CD1c-positive myeloid dendritic cell (primary cell): ENCODE measurements around the gene ETV4.

Experiments
- DNase-seq: peaks from one replicate; pipeline ENCODE4 v3.0.0-alpha.2; 2016; ENCODE audit errors: extremely low spot score

ETV4 gene

GRCh38 chr17:43572368-43572980 is 26.3 kb upstream of the ETV4 start:
- no peak for DNase-seq

- DNase-seq = no peak
Observed at GRCh38 chr17:43570518-43570928, 24.4 kb upstream of the ETV4 start.

- DNase-seq = no peak
Observed at GRCh38 chr17:43568506-43569082, 22.5 kb upstream of the ETV4 start.

GRCh38 chr17:43563600-43564594 is 17.8 kb upstream of the ETV4 start:
- DNase-seq = no peak

GRCh38 chr17:43562679-43563599 is 16.8 kb upstream of the ETV4 start:
- no peak for DNase-seq

- peak; percentile 15 for DNase-seq
Observed at GRCh38 chr17:43560461-43561427, 14.6 kb upstream of the ETV4 start.

GRCh38 chr17:43559161-43559816 is 13.1 kb upstream of the ETV4 start:
- DNase-seq = no peak

GRCh38 chr17:43558805-43559160 is 12.6 kb upstream of the ETV4 start:
- no peak for DNase-seq

- DNase-seq = peak; percentile 93
Observed at GRCh38 chr17:43556292-43556691, 10.2 kb upstream of the ETV4 start.

GRCh38 chr17:43554857-43555256 is 8.7 kb upstream of the ETV4 start:
- DNase-seq = no peak

GRCh38 chr17:43553573-43553972 is 7.4 kb upstream of the ETV4 start:
- no peak for DNase-seq

- no peak for DNase-seq
Observed at GRCh38 chr17:43552229-43552837, 6.2 kb upstream of the ETV4 start.

- peak; percentile 39 for DNase-seq
Observed at GRCh38 chr17:43550754-43551153, 4.6 kb upstream of the ETV4 start.

GRCh38 chr17:43549496-43549895 is 3.4 kb upstream of the ETV4 start:
- no peak for DNase-seq

- no peak for DNase-seq
Observed at GRCh38 chr17:43548689-43549379, 2.7 kb upstream of the ETV4 start.

- DNase-seq = no peak
Observed at GRCh38 chr17:43547659-43548256, 1.6 kb upstream of the ETV4 start.

GRCh38 chr17:43547189-43547550 is 1.0 kb upstream of the ETV4 start:
- no peak for DNase-seq

- peak; percentile 19 for DNase-seq
Observed at GRCh38 chr17:43545383-43545632, 832 bp downstream of the ETV4 start.
